Epithelial cell of proximal tubule (primary cell): ENCODE data around the gene NLE1. TPM values are rescaled to one million over a fixed set of nuclear protein-coding genes. Genes with fewer than 3 reads are reported as not detected.
A peak's percentile ranks its signal among the peaks of the same experiment; 100 is the strongest.
"Not testable (repeated sequence)": the region's sequence is repeated elsewhere in the genome, so short reads cannot be mapped to it uniquely, and the experiment has no call there.

ENCODE experiments used
- DNase-seq: peaks from one replicate; pipeline ENCODE4 v3.0.0-alpha.2; 2011; ENCODE audit warnings: low read depth
- H3K4me3 ChIP-seq: 2 replicates; pipeline ENCODE4 v1.5.1; 2011; ENCODE audit warnings: low read depth, mild to moderate bottlenecking, low read length
- CTCF ChIP-seq: conservative IDR thresholded peaks from 2 replicates; pipeline ENCODE4 v1.5.1; 2012; ENCODE audit warnings: low read depth, mild to moderate bottlenecking, low read length
- total RNA-seq: library from RNA; depleted of rRNA; stranded (reverse); fragments of >200 nt; gene quantifications from 2 replicates; pipeline ENCODE4 v1.2.3, GENCODE V29; 2015

Gene NLE1
- total RNA-seq, 1 donor from 2014 or later: 27.0 TPM

GRCh38 chr17:35129154-35129972, 12.7 kb downstream of the NLE1 start:
- no peak for DNase-seq
- no peak for TF ChIP-seq CTCF
- H3K4me3 ChIP-seq: no peak overlapping the region

GRCh38 chr17:35127751-35128514, 14.2 kb downstream of the NLE1 start:
- no peak for TF ChIP-seq CTCF

GRCh38 chr17:35121315-35121714, 20.8 kb downstream of the NLE1 start, which contains the start of gene FNDC8:
Gene FNDC8 (plus strand): TSS chr17:35121615. CDS start chr17:35121694, 79 bp downstream.
- DNase-seq: no peak
- no peak within 1 kb of the TSS for H3K4me3 ChIP-seq
- TF ChIP-seq CTCF: no peak

More at GRCh38 chr17:35127751-35128514, 14.2 kb downstream of the NLE1 start:
- no peak for DNase-seq
- no peak overlapping the region for H3K4me3 ChIP-seq

GRCh38 chr17:35119370-35120165, 22.5 kb downstream of the NLE1 start, which contains the start of gene RAD51D:
Gene RAD51D (minus strand): TSS chr17:35119860. CDS start chr17:35119613, 247 bp downstream.
- H3K4me3 ChIP-seq: peak within 1 kb of the TSS; percentile 75
- peak; percentile 69 for TF ChIP-seq CTCF
- no peak for DNase-seq

GRCh38 chr17:35117984-35118383, 24.1 kb downstream of the NLE1 start:
- H3K4me3 ChIP-seq: no peak overlapping the region
- DNase-seq: peak; percentile 3
- TF ChIP-seq CTCF: peak; percentile 66

GRCh38 chr17:35116845-35117244, 25.3 kb downstream of the NLE1 start:
- no peak for DNase-seq
- TF ChIP-seq CTCF: no peak
- H3K4me3 ChIP-seq: no peak overlapping the region

- not testable (repeated sequence) for DNase-seq, H3K4me3 ChIP-seq
These were observed 31.3 kb downstream of the NLE1 start for GRCh38 chr17:35110791-35111190.
